Putamen (tissue), 1 donor: Measurements from ENCODE around the gene GUCY1A2.

Experiments used
- DNase-seq: peaks from one replicate; pipeline ENCODE4 v3.0.0-alpha.2; 2016; ENCODE audit warnings: low spot score

The GUCY1A2 gene

GRCh38 chr11:106998116-106998915, 20.0 kb downstream of the GUCY1A2 start:
- no peak for DNase-seq

- DNase-seq = no peak
Measured at GRCh38 chr11:106997227-106997626, 21.0 kb downstream of the GUCY1A2 start.

- DNase-seq = no peak
Measured at GRCh38 chr11:106996691-106997090, 21.6 kb downstream of the GUCY1A2 start.

- no peak for DNase-seq
Measured at GRCh38 chr11:106990331-106990730, 27.9 kb downstream of the GUCY1A2 start.

- no peak for DNase-seq
Measured at GRCh38 chr11:106989078-106989455, 29.2 kb downstream of the GUCY1A2 start.

- no peak for DNase-seq
Measured at GRCh38 chr11:106988151-106989077, 29.9 kb downstream of the GUCY1A2 start.

- DNase-seq = no peak
Measured at GRCh38 chr11:106986673-106987072, 31.6 kb downstream of the GUCY1A2 start.

GRCh38 chr11:106986261-106986660, 32.0 kb downstream of the GUCY1A2 start:
- DNase-seq = no peak

- DNase-seq = no peak
Measured at GRCh38 chr11:106983991-106984390, 34.3 kb downstream of the GUCY1A2 start.

- no peak for DNase-seq
Measured at GRCh38 chr11:106983261-106983660, 35.0 kb downstream of the GUCY1A2 start.

GRCh38 chr11:106974831-106975230, 43.4 kb downstream of the GUCY1A2 start:
- peak; percentile 64 for DNase-seq

GRCh38 chr11:106971864-106972263, 46.4 kb downstream of the GUCY1A2 start:
- DNase-seq = no peak

- DNase-seq = no peak
Measured at GRCh38 chr11:106969644-106970355, 48.5 kb downstream of the GUCY1A2 start.

- no peak for DNase-seq
Measured at GRCh38 chr11:106962995-106963394, 55.3 kb downstream of the GUCY1A2 start.

GRCh38 chr11:106961518-106961917, 56.8 kb downstream of the GUCY1A2 start:
- DNase-seq = no peak

- DNase-seq = no peak
Measured at GRCh38 chr11:106961048-106961447, 57.2 kb downstream of the GUCY1A2 start.

- no peak for DNase-seq
Measured at GRCh38 chr11:106959800-106960199, 58.5 kb downstream of the GUCY1A2 start.

- DNase-seq = no peak
Measured at GRCh38 chr11:106959386-106959785, 58.9 kb downstream of the GUCY1A2 start.

GRCh38 chr11:106958517-106959248, 59.6 kb downstream of the GUCY1A2 start:
- no peak for DNase-seq

- no peak for DNase-seq
Measured at GRCh38 chr11:106957030-106957482, 61.2 kb downstream of the GUCY1A2 start.

- DNase-seq = no peak
Measured at GRCh38 chr11:106950067-106950491, 68.2 kb downstream of the GUCY1A2 start.
